HepG2 (cell line): Measurements from ENCODE around the gene UNC50. TPM values are rescaled to one million over a fixed set of nuclear protein-coding genes. Genes with fewer than 3 reads are reported as not detected.

Experiments
- ARNT2 ChIP-seq: sonication (generic); formaldehyde crosslinking; IDR thresholded peaks from 2 replicates; pipeline ENCODE4 v1.8.0; 2022; ENCODE audit warnings: mild to moderate bottlenecking, low read depth, missing genetic modification reagents, moderate library complexity
- ATF7 ChIP-seq, 2 experiments: fragments of 450-650 bp in 1 of 2; sonication (generic) in 1 of 2; formaldehyde crosslinking in 1 of 2; IDR thresholded peaks; 2 replicates each; pipeline versions ENCODE4 v1.4.0 to v1.6.1; 2016 to 2020; ENCODE audit warnings: antibody characterized with exemption in 1 of 2, mild to moderate bottlenecking in 1 of 2, missing genetic modification reagents in 1 of 2
- ATF7-NPFF ChIP-seq: sonication (generic); formaldehyde crosslinking; IDR thresholded peaks from 2 replicates; pipeline ENCODE4 v1.8.1; 2023; ENCODE audit warnings: mild to moderate bottlenecking, low read depth, missing genetic modification reagents, moderate library complexity
- ATM ChIP-seq: fragments of 450-650 bp; IDR thresholded peaks from 2 replicates; pipeline ENCODE4 v1.7.1; 2017; ENCODE audit warnings: mild to moderate bottlenecking, borderline replicate concordance
- CEBPG ChIP-seq: IDR thresholded peaks from 2 replicates; pipeline ENCODE4 v1.6.1; 2016
- FOXJ3 ChIP-seq: sonication (generic); formaldehyde crosslinking; IDR thresholded peaks from 2 replicates; pipeline ENCODE4 v1.4.0; 2020; ENCODE audit warnings: missing genetic modification reagents, mild to moderate bottlenecking, borderline replicate concordance
- FUBP1 ChIP-seq: sonication (generic); formaldehyde crosslinking; IDR thresholded peaks from 2 replicates; pipeline ENCODE4 v1.5.1; 2020; ENCODE audit warnings: missing genetic modification reagents, mild to moderate bottlenecking, borderline replicate concordance
- HIC2 ChIP-seq: sonication (generic); formaldehyde crosslinking; IDR thresholded peaks from 2 replicates; pipeline ENCODE4 v1.9.0; 2022; ENCODE audit warnings: low read depth, missing genetic modification reagents
- HNRNPLL ChIP-seq: fragments of 200-400 bp; formaldehyde crosslinking; IDR thresholded peaks from 2 replicates; pipeline ENCODE4 v1.6.1; 2017; ENCODE audit warnings: mild to moderate bottlenecking, low read depth, low read length; ENCODE audit not compliant: poor library complexity, severe bottlenecking
- KMT2B ChIP-seq: IDR thresholded peaks from 2 replicates; pipeline ENCODE4 v1.6.1; 2016; ENCODE audit warnings: missing genetic modification reagents, missing compliant biosample characterization
- PHF20 ChIP-seq: sonication (generic); formaldehyde crosslinking; IDR thresholded peaks from 2 replicates; pipeline ENCODE4 v1.5.0; 2020; ENCODE audit warnings: mild to moderate bottlenecking, missing genetic modification reagents
- REXO4 ChIP-seq: sonication (generic); formaldehyde crosslinking; IDR thresholded peaks from 2 replicates; pipeline ENCODE4 v1.8.0; 2022; ENCODE audit warnings: missing genetic modification reagents, mild to moderate bottlenecking, borderline replicate concordance
- SETDB1 ChIP-seq: sonication (generic); formaldehyde crosslinking; IDR thresholded peaks from 2 replicates; pipeline ENCODE4 v1.5.1; 2020; ENCODE audit warnings: missing genetic modification reagents, mild to moderate bottlenecking, borderline replicate concordance
- TCF12 ChIP-seq, 2 experiments: fragments of 450-650 bp in 1 of 2; sonication (generic) in 1 of 2; formaldehyde crosslinking in 1 of 2; IDR thresholded peaks; 2 replicates each; pipeline versions ENCODE4 v1.6.1 to v1.8.0; 2017 to 2022; ENCODE audit warnings: antibody characterized with exemption in 1 of 2, mild to moderate bottlenecking in 1 of 2, missing genetic modification reagents in 1 of 2, moderate library complexity in 1 of 2
- TOE1 ChIP-seq: sonication (generic); formaldehyde crosslinking; IDR thresholded peaks from 2 replicates; pipeline ENCODE4 v1.4.0; 2020; ENCODE audit warnings: mild to moderate bottlenecking, missing genetic modification reagents
- TRIM24 ChIP-seq: sonication (generic); formaldehyde crosslinking; IDR thresholded peaks from 2 replicates; pipeline ENCODE4 v1.8.0; 2022; ENCODE audit warnings: mild to moderate bottlenecking, missing genetic modification reagents
- ZBTB44 ChIP-seq: sonication (generic); formaldehyde crosslinking; IDR thresholded peaks from 2 replicates; pipeline ENCODE4 v1.4.0; 2020; ENCODE audit warnings: missing genetic modification reagents
- ZNF138 ChIP-seq: sonication (generic); formaldehyde crosslinking; IDR thresholded peaks from 2 replicates; pipeline ENCODE4 v1.5.0; 2020; ENCODE audit warnings: mild to moderate bottlenecking, low read depth, missing genetic modification reagents
- ZNF44 ChIP-seq: sonication (generic); formaldehyde crosslinking; IDR thresholded peaks from 2 replicates; pipeline ENCODE4 v1.5.1; 2020; ENCODE audit warnings: mild to moderate bottlenecking, missing genetic modification reagents
- ZNF607 ChIP-seq: sonication (generic); formaldehyde crosslinking; IDR thresholded peaks from 2 replicates; pipeline ENCODE4 v1.5.1; 2020; ENCODE audit warnings: missing genetic modification reagents, mild to moderate bottlenecking, borderline replicate concordance
- polyA plus RNA-seq, 8 experiments: library from polyadenylated mRNA; depleted of rRNA in 3 of 8; stranded (reverse) in 7 of 8; unstranded in 1 of 8; fragments of >200 nt; fragmentation: Illumina TruSeq in 4 of 8; extraction: Trizol in 4 of 8; gene quantifications; 2 replicates each; pipeline versions ENCODE4 v1.2.1 to v1.2.3, GENCODE V29; 2011 to 2016; ENCODE audit warnings: low read depth in 4 of 8, missing spikeins in 1 of 8, mixed read lengths in 1 of 8; ENCODE audit not compliant: insufficient read depth in 1 of 8
- total RNA-seq, 5 experiments: library from RNA; depleted of rRNA; stranded (reverse); fragments of >200 nt; fragmentation: Illumina TruSeq; extraction: Trizol; gene quantifications; 2 replicates each; pipeline ENCODE4 v1.2.3, GENCODE V29; 2016; ENCODE audit warnings: low read depth in 1 of 5

The UNC50 gene
- total and polyA plus RNA-seq, 2 of the 13 experiments (the other 11 are each of a cell fraction or from before 2014, with no cell fraction given), result 92.6 to 95.6 TPM

- TF ChIP-seq FUBP1 (CRISPR knock-in tag), result no peak; the same call in 1 of the 2 replicates
- peak; percentile 46 for TF ChIP-seq TOE1 (CRISPR knock-in tag)
- TF ChIP-seq CEBPG (CRISPR knock-in tag), result peak; percentile 56
- peak; percentile 94 for TF ChIP-seq ZNF138 (CRISPR knock-in tag)
- TF ChIP-seq SETDB1 (CRISPR knock-in tag), result no peak
- no peak for TF ChIP-seq TRIM24 (CRISPR knock-in tag)
- TF ChIP-seq ARNT2 (CRISPR knock-in tag), result peak; percentile 93; the same call in 1 of the 2 replicates
- peak; percentile 99 for TF ChIP-seq PHF20 (CRISPR knock-in tag)
- peak; percentile 99 for TF ChIP-seq ZNF607
- TF ChIP-seq ATM, result no peak
- peak; percentile 83 for TF ChIP-seq ATF7-NPFF (CRISPR knock-in tag)
- no peak for TF ChIP-seq TCF12 (IDR thresholded peaks at IDR 0.05)
- TF ChIP-seq TCF12 (CRISPR knock-in tag; IDR thresholded peaks at IDR 0.05), result peak; percentile 87
- no peak; the same call in 1 of the 2 replicates for TF ChIP-seq HIC2 (CRISPR knock-in tag)
- TF ChIP-seq ZBTB44 (CRISPR knock-in tag), result peak; percentile 35
- peak; percentile 91; the same call in 1 of the 2 replicates for TF ChIP-seq REXO4 (CRISPR knock-in tag)
- peak; percentile 99 for TF ChIP-seq KMT2B (CRISPR knock-in tag)
- TF ChIP-seq ZNF44, result peak; percentile 99
- TF ChIP-seq ATF7 (IDR thresholded peaks at IDR 0.05), result no peak
- peak; percentile 73 for TF ChIP-seq ATF7 (CRISPR knock-in tag; IDR thresholded peaks at IDR 0.05)
- peak; percentile 57; the same call in 1 of the 2 replicates for TF ChIP-seq FOXJ3
- TF ChIP-seq HNRNPLL, result peak; percentile 78
Measured at GRCh38 chr2:98608116-98608961, at the start of gene UNC50, which contains the start of gene COA5 (continued).
